NCI-H1694 treated with DMSO at 0.1 percent for 48 hours (cell line): ENCODE results near the gene ADIG.

Experiments used
- DNase-seq: peaks from one replicate; lab custom pipeline; 2025; lab: John Stamatoyannopoulos, UW

The ADIG gene

GRCh38 chr20:38602185-38602581 is 21.2 kb downstream of the ADIG start:
- DNase-seq: no peak

GRCh38 chr20:38603286-38603685 is 22.3 kb downstream of the ADIG start:
- no peak for DNase-seq

GRCh38 chr20:38604873-38605303 is 23.9 kb downstream of the ADIG start:
- DNase-seq: no peak

GRCh38 chr20:38607351-38607750 is 26.4 kb downstream of the ADIG start:
- no peak for DNase-seq

- no peak for DNase-seq
Observed at GRCh38 chr20:38608188-38608587, 27.2 kb downstream of the ADIG start.

- DNase-seq: no peak
Observed at GRCh38 chr20:38609815-38610214, 28.8 kb downstream of the ADIG start.

- no peak for DNase-seq
Observed at GRCh38 chr20:38610521-38610920, 29.5 kb downstream of the ADIG start.

GRCh38 chr20:38612751-38613515 is 31.9 kb downstream of the ADIG start:
- no peak for DNase-seq

- DNase-seq: no peak
Observed at GRCh38 chr20:38615283-38615682, 34.3 kb downstream of the ADIG start.

GRCh38 chr20:38616457-38616856 is 35.5 kb downstream of the ADIG start:
- no peak for DNase-seq

- no peak for DNase-seq
Observed at GRCh38 chr20:38617011-38617829, 36.2 kb downstream of the ADIG start.

GRCh38 chr20:38617830-38618196 is 36.8 kb downstream of the ADIG start:
- DNase-seq: no peak

GRCh38 chr20:38620441-38620840 is 39.4 kb downstream of the ADIG start:
- no peak for DNase-seq

GRCh38 chr20:38623061-38623460 is 42.1 kb downstream of the ADIG start:
- DNase-seq: no peak

GRCh38 chr20:38624084-38624483 is 43.1 kb downstream of the ADIG start:
- no peak for DNase-seq

GRCh38 chr20:38625896-38626295 is 44.9 kb downstream of the ADIG start:
- DNase-seq: no peak

GRCh38 chr20:38626921-38627659 is 46.1 kb downstream of the ADIG start:
- DNase-seq: no peak

- no peak for DNase-seq
Observed at GRCh38 chr20:38628580-38629470, 47.8 kb downstream of the ADIG start.

GRCh38 chr20:38629979-38630378 is 49.0 kb downstream of the ADIG start:
- no peak for DNase-seq

GRCh38 chr20:38630727-38631126 is 49.7 kb downstream of the ADIG start:
- no peak for DNase-seq

GRCh38 chr20:38631155-38632022 is 50.4 kb downstream of the ADIG start:
- DNase-seq: no peak
